K562 (cell line): Measurements from ENCODE around the gene GRIN2D. TPM values are rescaled to one million over a fixed set of nuclear protein-coding genes. Genes with fewer than 3 reads are reported as not detected.

Experiments
- ATAC-seq: fragments of 200-7000 bp; cut with Tn5 transposase; 3 replicates; pipeline ENCODE4 v1.9.1; 2020; ENCODE audit warnings: moderate library complexity
- BruUV-seq: library from RNA; stranded (reverse); fragments of 400-500 nt; replicated peaks from 2 replicates; lab custom pipeline; 2021; lab: Mats Ljungman, UMichigan
- CTCF ChIA-PET: fragments of 300-600 bp; formaldehyde crosslinking; extraction: SDS; loops from one replicate; lab custom pipeline; 2021; ENCODE audit warnings: low intra/inter-chr PET ratio; lab: Yijun Ruan, JAX
- POLR2A ChIA-PET: fragments of 300-600, 350-650 bp; sonication (Branson Sonifier 250); formaldehyde crosslinking; extraction: SDS; loops from one replicate; lab custom pipeline; 2021; ENCODE audit warnings: antibody characterized with exemption, inconsistent platforms; lab: Yijun Ruan, JAX
- DNase-seq, 4 experiments: peaks; one replicate each; pipeline versions ENCODE4 v3.0.0 to v3.0.0-alpha.2; 2011 to 2018; ENCODE audit warnings: low spot score in 3 of 4, mixed read lengths in 3 of 4; ENCODE audit errors: extremely low read depth in 1 of 4
- FAIRE-seq: peaks from 2 replicates; lab custom pipeline; 2011; peaks lifted over from hg19 to GRCh38; lab: Jason Lieb, UNC
- H2AFZ ChIP-seq: 2 replicates; pipeline ENCODE4 v1.6.0; 2011; ENCODE audit warnings: low read depth, low read length, control low read depth, inconsistent platforms
- H3K27ac ChIP-seq: fragments of 200-600 bp; 3 replicates; pipeline ENCODE4 v1.8.0; 2011; ENCODE audit warnings: low read depth, mild to moderate bottlenecking, control low read depth, inconsistent platforms, low read length, moderate library complexity, mixed read lengths; ENCODE audit errors: extremely low read depth
- H3K27me3 ChIP-seq, 2 experiments: fragments of 300-600 bp in 1 of 2; 2 replicates in 1 of 2; 3 replicates in 1 of 2; pipeline versions ENCODE4 v1.6.0 to v1.8.0; 2011; ENCODE audit warnings: inconsistent platforms in 2 of 2, low read length in 2 of 2, mild to moderate bottlenecking in 1 of 2, mixed read lengths in 1 of 2, moderate library complexity in 1 of 2; ENCODE audit not compliant: control insufficient read depth in 2 of 2, insufficient read depth in 2 of 2
- H3K36me3 ChIP-seq: fragments of 300-600 bp; 3 replicates; pipeline ENCODE4 v1.8.0; 2011; ENCODE audit warnings: mild to moderate bottlenecking, low read length, inconsistent platforms; ENCODE audit not compliant: control insufficient read depth, insufficient read depth
- H3K4me1 ChIP-seq, 2 experiments: fragments of 200-600 bp in 1 of 2; replicated peaks in 1 of 2; 2 replicates in 1 of 2; 3 replicates in 1 of 2; pipeline versions ENCODE4 v1.5.1 to v1.8.0; 2011; ENCODE audit warnings: inconsistent platforms in 2 of 2, low read length in 2 of 2, mild to moderate bottlenecking in 1 of 2, mixed read lengths in 1 of 2, moderate library complexity in 1 of 2; ENCODE audit not compliant: control insufficient read depth in 2 of 2, insufficient read depth in 2 of 2
- H3K4me2 ChIP-seq: 2 replicates; pipeline ENCODE4 v1.6.1; 2011; ENCODE audit warnings: low read length, control low read depth, inconsistent platforms, mixed read lengths; ENCODE audit not compliant: insufficient read depth
- H3K4me3 ChIP-seq: fragments of 200-600 bp; sonication (generic), shearing (Covaris generic); 2 replicates; pipeline ENCODE4 v1.5.1; 2016; ENCODE audit warnings: control low read depth, inconsistent platforms
- H3K79me2 ChIP-seq: fragments of 200-600 bp; 3 replicates; pipeline ENCODE4 v1.8.0; 2011; ENCODE audit warnings: low read length, inconsistent platforms; ENCODE audit not compliant: control insufficient read depth, insufficient read depth
- H3K9ac ChIP-seq, 2 experiments: 2 replicates each; pipeline versions ENCODE4 v1.6.0 to v1.6.1; 2011; ENCODE audit warnings: low read depth in 2 of 2, low read length in 2 of 2, control low read depth in 1 of 2, inconsistent platforms in 1 of 2, mild to moderate bottlenecking in 1 of 2, mixed read lengths in 1 of 2; ENCODE audit not compliant: insufficient read depth in 1 of 2
- H3K9me1 ChIP-seq: one replicate; pipeline ENCODE4 v1.6.0; 2011; ENCODE audit warnings: inconsistent platforms, mild to moderate bottlenecking, low read length, moderate library complexity; ENCODE audit not compliant: control insufficient read depth, insufficient read depth
- H3K9me3 ChIP-seq: replicated peaks from 2 replicates; pipeline ENCODE4 v1.5.1; 2011; ENCODE audit warnings: low read depth, low read length, inconsistent platforms; ENCODE audit not compliant: control insufficient read depth, insufficient read depth
- H4K20me1 ChIP-seq: replicated peaks from 2 replicates; pipeline ENCODE4 v1.6.1; 2011; ENCODE audit warnings: low read length, inconsistent platforms, mixed read lengths; ENCODE audit not compliant: control insufficient read depth, insufficient read depth
- ADNP ChIP-seq: fragments of 200-800 bp; sonication (Bioruptor generic); IDR thresholded peaks from 2 replicates; pipeline ENCODE4 v1.6.1; 2016; ENCODE audit warnings: missing genetic modification characterization, missing compliant biosample characterization
- BCOR ChIP-seq: fragments of 450-650 bp; IDR thresholded peaks from 2 replicates; pipeline ENCODE4 v1.6.1; 2016
- CEBPG ChIP-seq, 3 experiments: fragments of 200-800 bp in 1 of 3; sonication (Bioruptor generic) in 1 of 3; sonication (generic) in 1 of 3; formaldehyde crosslinking in 1 of 3; IDR thresholded peaks in 2 of 3; conservative IDR thresholded peaks in 1 of 3; 2 replicates each; pipeline versions ENCODE4 v1.6.1 to v1.8.0; 2016 to 2022; ENCODE audit warnings: missing compliant biosample characterization in 2 of 3, missing genetic modification characterization in 2 of 3, mild to moderate bottlenecking in 1 of 3, missing genetic modification reagents in 1 of 3
- KDM4B ChIP-seq, 2 experiments: fragments of 450-650 bp in 1 of 2; sonication (generic) in 1 of 2; IDR thresholded peaks; 2 replicates each; pipeline ENCODE4 v1.6.1; 2016 to 2017; ENCODE audit warnings: borderline replicate concordance in 2 of 2, antibody characterized with exemption in 1 of 2, low read depth in 1 of 2, mild to moderate bottlenecking in 1 of 2
- PHF8 ChIP-seq: fragments of 200-600 bp; sonication (generic); IDR thresholded peaks from 2 replicates; pipeline ENCODE4 v1.6.1; 2012; ENCODE audit warnings: mixed run types, mild to moderate bottlenecking, inconsistent platforms, low read length, moderate library complexity, borderline replicate concordance
- RBM25 ChIP-seq: fragments of 200-400 bp; formaldehyde crosslinking; IDR thresholded peaks from 2 replicates; pipeline ENCODE4 v1.6.1; 2018; ENCODE audit warnings: low read length, low read depth, moderate library complexity; ENCODE audit not compliant: severe bottlenecking
- SMAD3 ChIP-seq: fragments of 450-650 bp; formaldehyde crosslinking; conservative IDR thresholded peaks from 2 replicates; pipeline ENCODE4 v1.4.0; 2020; ENCODE audit warnings: mild to moderate bottlenecking
- WGBS: fragments of 100-300 bp; shearing (Covaris generic); methylation state at CpG from one replicate; pipeline ENCODE4 v1.1.6; 2016; ENCODE audit warnings: low coverage, mixed read lengths; ENCODE audit not compliant: insufficient coverage; ENCODE audit errors: missing lambda C conversion rate; 5-methylcytosine and 5-hydroxymethylcytosine counted together
- in situ Hi-C: fragments of 300-500 bp; cut with MboI; formaldehyde crosslinking; loops from 4 replicates; pipeline ENCODE4 v1.15.0; 2018; ENCODE audit warnings: inconsistent platforms, mixed read lengths
- intact Hi-C: fragments of 100-400 bp; cut with micrococcal nuclease; formaldehyde crosslinking; loops from 2 replicates; pipeline ENCODE4 v1.14.2; 2022
- polyA plus RNA-seq, 8 experiments: library from polyadenylated mRNA; depleted of rRNA in 4 of 8; stranded (reverse) in 5 of 8; unstranded in 3 of 8; fragments of >200 nt; fragmentation: Nextera tagmentation in 2 of 8; fragmentation: Illumina TruSeq in 1 of 8; extraction: Ambion mirVana in 2 of 8; extraction: Trizol in 1 of 8; gene quantifications; 2 replicates each; pipeline versions ENCODE4 v1.2.1 to v1.2.3, GENCODE V29; 2011 to 2014; ENCODE audit warnings: inconsistent platforms in 1 of 8, missing spikeins in 1 of 8
- total RNA-seq, 7 experiments: library from RNA; depleted of rRNA in 6 of 7; stranded (reverse); fragments of >200 nt in 6 of 7; fragmentation: Illumina TruSeq in 2 of 7; extraction: Trizol in 2 of 7; gene quantifications; 2 replicates each; pipeline versions ENCODE4 v1.2.1 to v1.2.3, GENCODE V29; 2011 to 2021; ENCODE audit warnings: low replicate concordance in 1 of 7

Gene GRIN2D
- total and polyA plus RNA-seq, 9 of the 15 experiments (the other 6 are each of a cell fraction or from before 2014, with no cell fraction given): 0.32 to 31.5 (median 1.8) TPM

- 100% methylated on average over 1 of the region's 3 CpGs for WGBS
- POLR2A ChIA-PET: no interaction called here
- H2AFZ ChIP-seq: no peak overlapping the region
Observed at GRCh38 chr19:48386981-48387380, 6.5 kb upstream of the GRIN2D start.

More at GRCh38 chr19:48386981-48387380, 6.5 kb upstream of the GRIN2D start:
- TF ChIP-seq KDM4B (IDR thresholded peaks at IDR 0.05; ENCODE audit: borderline replicate concordance in 2 of 2, low read depth in 1 of 2) (no peak), PHF8 (no peak), CEBPG (CRISPR knock-in tag; IDR thresholded peaks at IDR 0.05) (no peak), CEBPG (tag; conservative IDR thresholded peaks at IDR 0.05 in 1 of 2, IDR thresholded peaks at IDR 0.05 in 1 of 2) (no peak), BCOR (peak; percentile 41; the same call in 1 of the 2 replicates), ADNP (tag) (no peak), SMAD3 (no peak), RBM25 (peak; percentile 69)
- TF ChIP-seq, all 486 proteins: peak for 2
- Histone ChIP-seq H3K9ac (no peak overlapping the region), H3K4me2 (no peak overlapping the region), H3K9me3 (no peaks in the 10 kb centered on the region), H4K20me1 (no peaks in the 10 kb centered on the region), H3K79me2 (peaks cover 22% of the 10 kb centered on the region), H3K27ac (no peak overlapping the region), H3K27me3 (no peaks in the 10 kb centered on the region), H3K4me1 (peaks cover 0 to 22% of the 10 kb centered on the region in 2 experiments; a peak in 3 of 5 replicates), H3K36me3 (peaks cover 75% of the 10 kb centered on the region), H3K4me3 (no peak overlapping the region), H3K9me1 (peaks cover 2% of the 10 kb centered on the region)
- FAIRE-seq (no peak), ATAC-seq (no peak), DNase-seq (no peak)
- CTCF ChIA-PET: interaction anchor here (0.6 kb wide), 1 partner anchor 421 kb away, joined by 3 read pairs; no protein-coding TSS in a partner anchor
- in situ Hi-C loops (no loop called here), intact Hi-C loops (no loop called here)
- no TSS peak for BruUV-seq
